Right atrium auricular region (tissue), 2 donors: ENCODE measurements around the gene TCP11L1. TPM values are rescaled to one million over a fixed set of nuclear protein-coding genes. Genes with fewer than 3 reads are reported as not detected.

Experiments used
- DNase-seq: peaks from one replicate; pipeline ENCODE4 v3.0.0-alpha.2; 2019; ENCODE audit warnings: low spot score
- H3K27ac ChIP-seq, 2 donors: fragments of 200-600 bp; sonication (generic); 1 replicate in 1 of 2; 2 replicates in 1 of 2; pipeline ENCODE4 v1.5.1; 2016 to 2019
- H3K27me3 ChIP-seq, 2 donors: fragments of 200-600 bp; sonication (generic); one replicate each; pipeline versions ENCODE4 v1.5.1 to v1.6.0; 2017 to 2019
- H3K36me3 ChIP-seq: fragments of 200-600 bp; sonication (generic); one replicate; pipeline ENCODE4 v1.5.1; 2016
- H3K4me1 ChIP-seq, 2 donors: fragments of 200-600 bp; sonication (generic); one replicate each; pipeline versions ENCODE4 v1.5.1 to v1.6.0; 2017 to 2019
- H3K4me3 ChIP-seq, 2 donors: fragments of 200-600 bp; sonication (generic); 1 replicate in 1 of 2; 2 replicates in 1 of 2; pipeline ENCODE4 v1.5.1; 2017 to 2019; ENCODE audit warnings: mild to moderate bottlenecking in 1 of 2, moderate library complexity in 1 of 2
- H3K9me3 ChIP-seq, 2 donors: fragments of 200-600 bp; sonication (generic); one replicate each; pipeline ENCODE4 v1.5.1; 2019
- CTCF ChIP-seq, 2 donors: fragments of 200-600 bp; sonication (generic); IDR thresholded peaks; one replicate each; pipeline ENCODE4 v1.5.1; 2019; ENCODE audit warnings: antibody characterized with exemption in 2 of 2
- total RNA-seq, 2 donors: library from RNA; depleted of rRNA; stranded (reverse); fragments of >200 nt; gene quantifications; one replicate each; pipeline ENCODE4 v1.1.0, GENCODE V29; 2016

TCP11L1 gene
- total RNA-seq, 2 donors from 2014 or later: 11.9 to 15.3 TPM

- Histone ChIP-seq H3K4me1 (no peaks in the 10 kb centered on the region), H3K27me3 (no peaks in the 10 kb centered on the region), H3K36me3 (no peaks in the 10 kb centered on the region), H3K9me3 (no peaks in the 10 kb centered on the region), H3K4me3 (peak within 1 kb of the TSS; percentile 42 to 60), H3K27ac (peak within 1 kb of the TSS in 1 of 2 donors; percentile 51)
- no peak for TF ChIP-seq CTCF (IDR thresholded peaks at IDR 0.05)
- peak; percentile 89 for DNase-seq
Measured at GRCh38 chr11:33015621-33016551, 23.5 kb upstream of the TCP11L1 start, which contains the start of gene DEPDC7. TSS of gene DEPDC7 (plus strand) at chr11:33015878. CDS start at chr11:33015956, 78 bp downstream.

GRCh38 chr11:33016654-33017053, 22.7 kb upstream of the TCP11L1 start:
- H3K9me3 ChIP-seq: no peaks in the 10 kb centered on the region
- peak overlapping the region; percentile 42 to 60 for H3K4me3 ChIP-seq
- no peaks in the 10 kb centered on the region for H3K36me3 ChIP-seq
- H3K27me3 ChIP-seq: no peaks in the 10 kb centered on the region
- H3K4me1 ChIP-seq: no peaks in the 10 kb centered on the region
- no peak overlapping the region for H3K27ac ChIP-seq
- DNase-seq: no peak
- TF ChIP-seq CTCF (IDR thresholded peaks at IDR 0.05): no peak

GRCh38 chr11:33017478-33017877, 21.9 kb upstream of the TCP11L1 start:
- Histone ChIP-seq H3K9me3 (no peaks in the 10 kb centered on the region), H3K4me1 (no peaks in the 10 kb centered on the region), H3K27ac (no peak overlapping the region), H3K27me3 (no peaks in the 10 kb centered on the region), H3K4me3 (no peak overlapping the region), H3K36me3 (no peaks in the 10 kb centered on the region)
- DNase-seq: no peak
- no peak for TF ChIP-seq CTCF (IDR thresholded peaks at IDR 0.05)

GRCh38 chr11:33017965-33018364, 21.4 kb upstream of the TCP11L1 start:
- no peak for DNase-seq
- H3K4me3 ChIP-seq: no peak overlapping the region
- no peaks in the 10 kb centered on the region for H3K36me3 ChIP-seq
- H3K4me1 ChIP-seq: no peaks in the 10 kb centered on the region
- no peaks in the 10 kb centered on the region for H3K27me3 ChIP-seq
- no peaks in the 10 kb centered on the region for H3K9me3 ChIP-seq
- no peak overlapping the region for H3K27ac ChIP-seq
- TF ChIP-seq CTCF (IDR thresholded peaks at IDR 0.05): no peak

GRCh38 chr11:33018840-33019239, 20.5 kb upstream of the TCP11L1 start:
- Histone ChIP-seq H3K27ac (no peak overlapping the region), H3K9me3 (no peaks in the 10 kb centered on the region), H3K27me3 (no peaks in the 10 kb centered on the region), H3K4me1 (no peaks in the 10 kb centered on the region), H3K4me3 (no peak overlapping the region), H3K36me3 (no peaks in the 10 kb centered on the region)
- no peak for DNase-seq
- no peak for TF ChIP-seq CTCF (IDR thresholded peaks at IDR 0.05)
